Neural cell (in vitro differentiated cells): ENCODE measurements around the gene HIVEP3. TPM values are rescaled to one million over a fixed set of nuclear protein-coding genes. Genes with fewer than 3 reads are reported as not detected.

Source experiments
- H2AFZ ChIP-seq: fragments of 200-600, 300-800 bp; sonication (generic), shearing (Covaris generic); 2 replicates; pipeline ENCODE4 v1.6.0; 2014; ENCODE audit warnings: low read depth, mild to moderate bottlenecking, antibody characterized with exemption, low read length, moderate library complexity
- H3F3A ChIP-seq: fragments of 200-600 bp; shearing (Covaris generic); 2 replicates; pipeline ENCODE4 v1.6.1; 2016; ENCODE audit warnings: mild to moderate bottlenecking, moderate library complexity, mixed read lengths, antibody characterized with exemption, low read length; ENCODE audit not compliant: insufficient read depth, poor library complexity, severe bottlenecking
- H3K27ac ChIP-seq: fragments of 200-600, 300-800 bp; sonication (generic), shearing (Covaris generic); 2 replicates; pipeline ENCODE4 v1.5.1; 2014; ENCODE audit warnings: mild to moderate bottlenecking, low read length, moderate library complexity
- H3K27me3 ChIP-seq: fragments of 300-800, 200-600 bp; sonication (generic), shearing (Covaris generic); 2 replicates; pipeline ENCODE4 v1.6.0; 2014; ENCODE audit warnings: mild to moderate bottlenecking, low read depth, low read length, moderate library complexity; ENCODE audit not compliant: insufficient read depth
- H3K36me3 ChIP-seq: fragments of 300-800, 200-600 bp; sonication (generic), shearing (Covaris generic); 2 replicates; pipeline ENCODE4 v1.5.1; 2014; ENCODE audit warnings: mild to moderate bottlenecking, antibody characterized with exemption, low read length, moderate library complexity; ENCODE audit not compliant: insufficient read depth
- H3K4me2 ChIP-seq: fragments of 300-800, 200-600 bp; sonication (generic), shearing (Covaris generic); 2 replicates; pipeline ENCODE4 v1.6.0; 2014; ENCODE audit warnings: mild to moderate bottlenecking, low read length
- H3K4me3 ChIP-seq: fragments of 300-800, 200-600 bp; sonication (generic), shearing (Covaris generic); 2 replicates; pipeline ENCODE4 v1.5.1; 2014; ENCODE audit warnings: mild to moderate bottlenecking, low read length, moderate library complexity
- H3K79me2 ChIP-seq: fragments of 200-600 bp; shearing (Covaris generic); replicated peaks from 2 replicates; pipeline ENCODE4 v1.6.0; 2014; ENCODE audit warnings: mild to moderate bottlenecking, low read length, moderate library complexity; ENCODE audit not compliant: insufficient read depth
- H3K9ac ChIP-seq: fragments of 300-800, 200-600 bp; sonication (generic), shearing (Covaris generic); 2 replicates; pipeline ENCODE4 v1.6.1; 2016; ENCODE audit warnings: mild to moderate bottlenecking, low read length, mixed read lengths
- H3K9me2 ChIP-seq: fragments of 200-600 bp; shearing (Covaris generic); 2 replicates; pipeline ENCODE4 v1.6.1; 2016; ENCODE audit warnings: mild to moderate bottlenecking, low read length, mixed read lengths; ENCODE audit not compliant: insufficient read depth
- H3K9me3 ChIP-seq: fragments of 200-600, 300-800 bp; sonication (generic), shearing (Covaris generic); 2 replicates; pipeline ENCODE4 v1.6.1; 2016; ENCODE audit warnings: mild to moderate bottlenecking, mixed run types, low read length, moderate library complexity, mixed read lengths
- H4K20me1 ChIP-seq: fragments of 200-600 bp; shearing (Covaris generic); 2 replicates; pipeline ENCODE4 v1.6.1; 2016; ENCODE audit warnings: mild to moderate bottlenecking, mixed run types; ENCODE audit not compliant: insufficient read depth
- CTCF ChIP-seq: fragments of 450-650 bp; IDR thresholded peaks from 2 replicates; pipeline ENCODE4 v1.5.1; 2014; ENCODE audit warnings: antibody characterized with exemption, mild to moderate bottlenecking, moderate library complexity; ENCODE audit not compliant: poor library complexity, severe bottlenecking
- EP300 ChIP-seq: fragments of 450-650 bp; conservative IDR thresholded peaks from 2 replicates; pipeline ENCODE4 v1.6.1; 2014; ENCODE audit warnings: antibody characterized with exemption, mild to moderate bottlenecking, moderate library complexity; ENCODE audit not compliant: poor library complexity, severe bottlenecking
- EZH2 ChIP-seq: fragments of 200-600, 300-800 bp; shearing (Covaris generic), sonication (generic); IDR thresholded peaks from 2 replicates; pipeline ENCODE4 v1.6.1; 2014; ENCODE audit warnings: antibody characterized with exemption, low read length, borderline replicate concordance, mild to moderate bottlenecking; ENCODE audit not compliant: insufficient read depth, poor library complexity, severe bottlenecking
- MXI1 ChIP-seq: fragments of 450-650 bp; conservative IDR thresholded peaks from 2 replicates; pipeline ENCODE4 v1.6.1; 2014; ENCODE audit warnings: antibody characterized with exemption, mild to moderate bottlenecking; ENCODE audit not compliant: poor library complexity, severe bottlenecking
- POLR2AphosphoS5 ChIP-seq: IDR thresholded peaks from 2 replicates; pipeline ENCODE4 v1.6.1; 2012
- RAD21 ChIP-seq: fragments of 450-650 bp; conservative IDR thresholded peaks from 2 replicates; pipeline ENCODE4 v1.6.1; 2014; ENCODE audit warnings: antibody characterized with exemption, mild to moderate bottlenecking, moderate library complexity
- REST ChIP-seq: IDR thresholded peaks from 2 replicates; pipeline ENCODE4 v1.6.1; 2012; ENCODE audit warnings: borderline replicate concordance
- SMC3 ChIP-seq: fragments of 450-650 bp; conservative IDR thresholded peaks from 2 replicates; pipeline ENCODE4 v1.6.1; 2014; ENCODE audit warnings: antibody characterized with exemption, mild to moderate bottlenecking, moderate library complexity; ENCODE audit not compliant: poor library complexity
- TAF1 ChIP-seq: IDR thresholded peaks from 2 replicates; pipeline ENCODE4 v1.6.1; 2012; ENCODE audit warnings: low read depth
- polyA plus RNA-seq: library from polyadenylated mRNA; depleted of rRNA; stranded (reverse); fragments of >200 nt; gene quantifications from 2 replicates; pipeline ENCODE4 v1.2.3, GENCODE V29; 2014

The HIVEP3 gene
- polyA plus RNA-seq, 1 donor from 2014 or later: 2.6 TPM

GRCh38 chr1:41739061-41739955 lies 179.4 kb downstream of the HIVEP3 start:
- TF ChIP-seq RAD21 (no peak), MXI1 (no peak), REST (no peak), EZH2 (no peak), POLR2AphosphoS5 (no peak), SMC3 (no peak), CTCF (no peak), TAF1 (no peak), EP300 (no peak)
- no peaks in the 10 kb centered on the region for H3K27me3 ChIP-seq
- no peaks in the 10 kb centered on the region for H3K9me3 ChIP-seq
- no peaks in the 10 kb centered on the region for H3K9me2 ChIP-seq
- no peaks in the 10 kb centered on the region for H3K36me3 ChIP-seq
- H3K4me3 ChIP-seq: no peak overlapping the region
- no peaks in the 10 kb centered on the region for H3K79me2 ChIP-seq
- H4K20me1 ChIP-seq: no peaks in the 10 kb centered on the region
- no peak overlapping the region for H2AFZ ChIP-seq
- H3F3A ChIP-seq: no peaks in the 10 kb centered on the region
- H3K4me2 ChIP-seq: no peak overlapping the region
- H3K27ac ChIP-seq: no peak overlapping the region
- H3K9ac ChIP-seq: no peak overlapping the region

- no peaks in the 10 kb centered on the region for H3K9me2 ChIP-seq
- no peaks in the 10 kb centered on the region for H3F3A ChIP-seq
- no peaks in the 10 kb centered on the region for H3K79me2 ChIP-seq
- H2AFZ ChIP-seq: no peak overlapping the region
- no peak overlapping the region for H3K27ac ChIP-seq
- H3K4me3 ChIP-seq: no peak overlapping the region
- no peak overlapping the region for H3K4me2 ChIP-seq
- no peaks in the 10 kb centered on the region for H3K27me3 ChIP-seq
- H3K9me3 ChIP-seq: no peaks in the 10 kb centered on the region
- H4K20me1 ChIP-seq: no peaks in the 10 kb centered on the region
- TF ChIP-seq EZH2 (no peak), SMC3 (no peak), RAD21 (no peak), EP300 (no peak), TAF1 (no peak), MXI1 (no peak), POLR2AphosphoS5 (no peak)
- no peaks in the 10 kb centered on the region for H3K36me3 ChIP-seq
- H3K9ac ChIP-seq: no peak overlapping the region
Observed at GRCh38 chr1:41738475-41738874, 180.2 kb downstream of the HIVEP3 start.
